Neural progenitor cell (in vitro differentiated cells): Measurements from ENCODE around the gene CTIF.

Experiments
- EZH2 ChIP-seq: fragments of 200-600 bp; sonication (generic); IDR thresholded peaks from 2 replicates; pipeline ENCODE4 v1.6.1; 2017; ENCODE audit warnings: antibody characterized with exemption, mild to moderate bottlenecking, moderate library complexity
- EZH2phosphoT487 ChIP-seq: fragments of 200-600 bp; sonication (generic); IDR thresholded peaks from 2 replicates; pipeline ENCODE4 v1.6.1; 2017; ENCODE audit warnings: antibody characterized with exemption
- TF ChIP-seq, protein P1 (sequence below): fragments of 200-600 bp; sonication (generic); IDR thresholded peaks from 2 replicates; pipeline ENCODE4 v1.5.1; 2017; ENCODE audit warnings: antibody characterized with exemption, mild to moderate bottlenecking

- TF ChIP-seq, protein P1, sequence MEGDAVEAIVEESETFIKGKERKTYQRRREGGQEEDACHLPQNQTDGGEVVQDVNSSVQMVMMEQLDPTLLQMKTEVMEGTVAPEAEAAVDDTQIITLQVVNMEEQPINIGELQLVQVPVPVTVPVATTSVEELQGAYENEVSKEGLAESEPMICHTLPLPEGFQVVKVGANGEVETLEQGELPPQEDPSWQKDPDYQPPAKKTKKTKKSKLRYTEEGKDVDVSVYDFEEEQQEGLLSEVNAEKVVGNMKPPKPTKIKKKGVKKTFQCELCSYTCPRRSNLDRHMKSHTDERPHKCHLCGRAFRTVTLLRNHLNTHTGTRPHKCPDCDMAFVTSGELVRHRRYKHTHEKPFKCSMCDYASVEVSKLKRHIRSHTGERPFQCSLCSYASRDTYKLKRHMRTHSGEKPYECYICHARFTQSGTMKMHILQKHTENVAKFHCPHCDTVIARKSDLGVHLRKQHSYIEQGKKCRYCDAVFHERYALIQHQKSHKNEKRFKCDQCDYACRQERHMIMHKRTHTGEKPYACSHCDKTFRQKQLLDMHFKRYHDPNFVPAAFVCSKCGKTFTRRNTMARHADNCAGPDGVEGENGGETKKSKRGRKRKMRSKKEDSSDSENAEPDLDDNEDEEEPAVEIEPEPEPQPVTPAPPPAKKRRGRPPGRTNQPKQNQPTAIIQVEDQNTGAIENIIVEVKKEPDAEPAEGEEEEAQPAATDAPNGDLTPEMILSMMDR = no peak
- no peak for TF ChIP-seq EZH2
- no peak for TF ChIP-seq EZH2phosphoT487
These were observed 35.9 kb upstream of the CTIF start for GRCh38 chr18:48502906-48503305.
